SK-N-SH (cell line): ENCODE data around the gene MATK. TPM values are rescaled to one million over a fixed set of nuclear protein-coding genes. Genes with fewer than 3 reads are reported as not detected.

Source experiments
- CTCF ChIA-PET: fragments of 300-600, 350-600 bp; formaldehyde crosslinking; extraction: SDS; loops from one replicate; lab custom pipeline; 2021; lab: Yijun Ruan, JAX
- POLR2A ChIA-PET: fragments of 350-600 bp; sonication (Branson Sonifier 250); formaldehyde crosslinking; extraction: SDS; loops from one replicate; lab custom pipeline; 2020; ENCODE audit warnings: antibody characterized with exemption, inconsistent platforms; lab: Yijun Ruan, JAX
- DNase-seq: peaks from one replicate; pipeline ENCODE4 v3.0.0; 2012
- H2AFZ ChIP-seq: fragments of 200-600 bp; sonication (generic); 2 replicates; pipeline ENCODE4 v1.8.1; 2016; ENCODE audit warnings: antibody characterized with exemption, mild to moderate bottlenecking, low read depth
- H3F3A ChIP-seq: fragments of 200-600 bp; sonication (generic); replicated peaks from 2 replicates; pipeline ENCODE3; 2016; ENCODE audit warnings: antibody characterized with exemption, mild to moderate bottlenecking; ENCODE audit not compliant: insufficient read depth
- H3K27ac ChIP-seq, 2 experiments: fragments of 200-500 bp in 1 of 2; fragments of 200-600 bp in 1 of 2; sonication (Bioruptor generic) in 1 of 2; sonication (generic), shearing (Covaris generic) in 1 of 2; 2 replicates each; pipeline versions ENCODE4 v1.5.1 to v1.6.1; 2014 to 2016; ENCODE audit warnings: low read depth in 2 of 2, inconsistent platforms in 1 of 2, low read length in 1 of 2, mild to moderate bottlenecking in 1 of 2, mixed read lengths in 1 of 2
- H3K27me3 ChIP-seq: fragments of 200-600 bp; sonication (generic), shearing (Covaris generic); 2 replicates; pipeline ENCODE4 v1.6.1; 2016; ENCODE audit warnings: mixed run types; ENCODE audit not compliant: insufficient read depth
- H3K36me3 ChIP-seq, 2 experiments: fragments of 200-500 bp in 1 of 2; fragments of 200-600 bp in 1 of 2; sonication (Bioruptor generic) in 1 of 2; sonication (generic) in 1 of 2; replicated peaks in 1 of 2; 2 replicates each; pipeline versions ENCODE3 to v1.5.1; 2014 to 2016; ENCODE audit warnings: low read length in 1 of 2, mild to moderate bottlenecking in 1 of 2; ENCODE audit not compliant: insufficient read depth in 2 of 2, control insufficient read depth in 1 of 2
- H3K4me1 ChIP-seq, 2 experiments: fragments of 200-500 bp in 1 of 2; fragments of 200-600 bp in 1 of 2; sonication (Bioruptor generic) in 1 of 2; sonication (generic), shearing (Covaris generic) in 1 of 2; 2 replicates each; pipeline versions ENCODE4 v1.5.1 to v1.6.1; 2014 to 2016; ENCODE audit warnings: low read depth in 1 of 2, low read length in 1 of 2, mixed run types in 1 of 2; ENCODE audit not compliant: insufficient read depth in 2 of 2, control insufficient read depth in 1 of 2
- H3K4me2 ChIP-seq: fragments of 200-600 bp; sonication (generic), shearing (Covaris generic); 2 replicates; pipeline ENCODE4 v1.6.1; 2017; ENCODE audit warnings: mixed run types
- H3K4me3 ChIP-seq, 2 experiments: fragments of 200-500 bp in 1 of 2; fragments of 200-600 bp in 1 of 2; sonication (Bioruptor generic) in 1 of 2; sonication (generic), shearing (Covaris generic) in 1 of 2; 2 replicates each; pipeline versions ENCODE4 v1.5.1 to v1.8.1; 2014 to 2016; ENCODE audit warnings: low read depth in 2 of 2, inconsistent platforms in 1 of 2, low read length in 1 of 2, mild to moderate bottlenecking in 1 of 2, mixed read lengths in 1 of 2, moderate library complexity in 1 of 2
- H3K79me2 ChIP-seq: fragments of 200-600 bp; sonication (generic); 2 replicates; pipeline ENCODE4 v1.8.1; 2017; ENCODE audit warnings: mild to moderate bottlenecking; ENCODE audit not compliant: insufficient read depth
- H3K9ac ChIP-seq: fragments of 200-600 bp; sonication (generic); 2 replicates; pipeline ENCODE4 v1.6.1; 2017; ENCODE audit warnings: mixed run types
- H3K9me2 ChIP-seq: fragments of 200-600 bp; sonication (generic); 2 replicates; pipeline ENCODE4 v1.6.1; 2017; ENCODE audit warnings: mixed run types
- H3K9me3 ChIP-seq: fragments of 200-600 bp; sonication (generic); 2 replicates; pipeline ENCODE4 v1.6.1; 2017; ENCODE audit warnings: mixed run types, mild to moderate bottlenecking, moderate library complexity
- H4K20me1 ChIP-seq: fragments of 200-600 bp; sonication (generic); 2 replicates; pipeline ENCODE4 v1.6.1; 2017; ENCODE audit warnings: mild to moderate bottlenecking, mixed run types; ENCODE audit not compliant: insufficient read depth
- CHD2 ChIP-seq: fragments of 150-350 bp; IDR thresholded peaks from 2 replicates; pipeline ENCODE4 v1.6.1; 2018; ENCODE audit warnings: low read length; ENCODE audit not compliant: partially characterized antibody
- FOXJ3 ChIP-seq: sonication (generic); formaldehyde crosslinking; IDR thresholded peaks from 2 replicates; pipeline ENCODE4 v1.5.1; 2020; ENCODE audit warnings: mild to moderate bottlenecking, missing genetic modification reagents
- FOXM1 ChIP-seq: IDR thresholded peaks from 2 replicates; pipeline ENCODE4 v1.4.0; 2012; ENCODE audit warnings: low read depth, mild to moderate bottlenecking
- GABPA ChIP-seq: IDR thresholded peaks from 2 replicates; pipeline ENCODE4 v1.4.0; 2012; ENCODE audit warnings: low read depth, mild to moderate bottlenecking
- GATA2 ChIP-seq: sonication (generic); formaldehyde crosslinking; IDR thresholded peaks from 2 replicates; pipeline ENCODE4 v1.5.0; 2020; ENCODE audit warnings: mild to moderate bottlenecking, missing genetic modification reagents
- NFIC ChIP-seq: IDR thresholded peaks from 2 replicates; pipeline ENCODE4 v1.4.0; 2012; ENCODE audit warnings: borderline replicate concordance
- PBX3 ChIP-seq: IDR thresholded peaks from 2 replicates; pipeline ENCODE4; 2012
- RCOR1 ChIP-seq: fragments of 150-350 bp; IDR thresholded peaks from 2 replicates; pipeline ENCODE4 v1.6.1; 2017; ENCODE audit warnings: antibody characterized with exemption, low read length
- RXRA ChIP-seq: IDR thresholded peaks from 2 replicates; pipeline ENCODE4 v1.4.0; 2012; ENCODE audit warnings: low read depth, mild to moderate bottlenecking, borderline replicate concordance
- SMC3 ChIP-seq: IDR thresholded peaks from 2 replicates; pipeline ENCODE4 v1.6.1; 2012; ENCODE audit warnings: low read depth, low read length, improper control_type of control experiment
- TEAD4 ChIP-seq: IDR thresholded peaks from 2 replicates; pipeline ENCODE4 v1.4.0; 2012; ENCODE audit warnings: mild to moderate bottlenecking, borderline replicate concordance; ENCODE audit not compliant: insufficient read depth
- USF1 ChIP-seq: IDR thresholded peaks from 2 replicates; pipeline ENCODE4 v1.4.0; 2012; ENCODE audit warnings: low read depth, borderline replicate concordance
- YY1 ChIP-seq: IDR thresholded peaks from 2 replicates; pipeline ENCODE4 v1.4.0; 2012; ENCODE audit warnings: low read depth, mild to moderate bottlenecking
- WGBS: methylation state at CpG from one replicate; pipeline ENCODE4 v1.1.6; 2017; ENCODE audit warnings: low lambda C conversion rate; 5-methylcytosine and 5-hydroxymethylcytosine counted together
- polyA plus RNA-seq, 3 experiments: library from polyadenylated mRNA; depleted of rRNA; stranded (reverse); fragments of >200 nt; gene quantifications; 2 replicates each; pipeline ENCODE4 v1.2.3, GENCODE V29; 2012
- TF ChIP-seq, protein P1 (sequence below): fragments of 200-600 bp; sonication (generic); IDR thresholded peaks from 2 replicates; pipeline ENCODE4 v1.6.1; 2017; ENCODE audit warnings: antibody characterized with exemption, mild to moderate bottlenecking, moderate library complexity

MATK gene
- polyA plus RNA-seq, 1 of the 3 experiments (the other 2 are of a cell fraction), result not detected

GRCh38 chr19:3774621-3775373 lies 11.4 kb downstream of the MATK start:
- H3K9ac ChIP-seq, result no peak overlapping the region
- peaks cover 22% of the 10 kb centered on the region for H3K27me3 ChIP-seq
- no peak overlapping the region for H2AFZ ChIP-seq
- H3K9me3 ChIP-seq, result no peaks in the 10 kb centered on the region
- no peaks in the 10 kb centered on the region for H4K20me1 ChIP-seq
- 76% methylated on average over 14 of the region's 25 CpGs for WGBS
- no peak overlapping the region for H3K4me2 ChIP-seq
- no peak overlapping the region for H3K4me3 ChIP-seq
- H3K36me3 ChIP-seq, result no peaks in the 10 kb centered on the region
- H3F3A ChIP-seq, result no peaks in the 10 kb centered on the region
- no peaks in the 10 kb centered on the region for H3K4me1 ChIP-seq
- H3K27ac ChIP-seq, result no peak overlapping the region
- CTCF ChIA-PET, result interaction anchor here (0.8 kb wide), 1 partner anchor 53 kb away, joined by 3 read pairs; no protein-coding TSS in a partner anchor
- no peaks in the 10 kb centered on the region for H3K9me2 ChIP-seq
- no peak for TF ChIP-seq PBX3
- TF ChIP-seq, protein P1, sequence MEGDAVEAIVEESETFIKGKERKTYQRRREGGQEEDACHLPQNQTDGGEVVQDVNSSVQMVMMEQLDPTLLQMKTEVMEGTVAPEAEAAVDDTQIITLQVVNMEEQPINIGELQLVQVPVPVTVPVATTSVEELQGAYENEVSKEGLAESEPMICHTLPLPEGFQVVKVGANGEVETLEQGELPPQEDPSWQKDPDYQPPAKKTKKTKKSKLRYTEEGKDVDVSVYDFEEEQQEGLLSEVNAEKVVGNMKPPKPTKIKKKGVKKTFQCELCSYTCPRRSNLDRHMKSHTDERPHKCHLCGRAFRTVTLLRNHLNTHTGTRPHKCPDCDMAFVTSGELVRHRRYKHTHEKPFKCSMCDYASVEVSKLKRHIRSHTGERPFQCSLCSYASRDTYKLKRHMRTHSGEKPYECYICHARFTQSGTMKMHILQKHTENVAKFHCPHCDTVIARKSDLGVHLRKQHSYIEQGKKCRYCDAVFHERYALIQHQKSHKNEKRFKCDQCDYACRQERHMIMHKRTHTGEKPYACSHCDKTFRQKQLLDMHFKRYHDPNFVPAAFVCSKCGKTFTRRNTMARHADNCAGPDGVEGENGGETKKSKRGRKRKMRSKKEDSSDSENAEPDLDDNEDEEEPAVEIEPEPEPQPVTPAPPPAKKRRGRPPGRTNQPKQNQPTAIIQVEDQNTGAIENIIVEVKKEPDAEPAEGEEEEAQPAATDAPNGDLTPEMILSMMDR, result no peak
- TF ChIP-seq GATA2 (CRISPR knock-in tag), result no peak
- TF ChIP-seq SMC3, result no peak
- no peak for TF ChIP-seq NFIC
- no peak for TF ChIP-seq FOXM1
- TF ChIP-seq YY1, result no peak
- POLR2A ChIA-PET, result no interaction called here
- H3K79me2 ChIP-seq, result no peaks in the 10 kb centered on the region
- no peak for DNase-seq

DNA sequence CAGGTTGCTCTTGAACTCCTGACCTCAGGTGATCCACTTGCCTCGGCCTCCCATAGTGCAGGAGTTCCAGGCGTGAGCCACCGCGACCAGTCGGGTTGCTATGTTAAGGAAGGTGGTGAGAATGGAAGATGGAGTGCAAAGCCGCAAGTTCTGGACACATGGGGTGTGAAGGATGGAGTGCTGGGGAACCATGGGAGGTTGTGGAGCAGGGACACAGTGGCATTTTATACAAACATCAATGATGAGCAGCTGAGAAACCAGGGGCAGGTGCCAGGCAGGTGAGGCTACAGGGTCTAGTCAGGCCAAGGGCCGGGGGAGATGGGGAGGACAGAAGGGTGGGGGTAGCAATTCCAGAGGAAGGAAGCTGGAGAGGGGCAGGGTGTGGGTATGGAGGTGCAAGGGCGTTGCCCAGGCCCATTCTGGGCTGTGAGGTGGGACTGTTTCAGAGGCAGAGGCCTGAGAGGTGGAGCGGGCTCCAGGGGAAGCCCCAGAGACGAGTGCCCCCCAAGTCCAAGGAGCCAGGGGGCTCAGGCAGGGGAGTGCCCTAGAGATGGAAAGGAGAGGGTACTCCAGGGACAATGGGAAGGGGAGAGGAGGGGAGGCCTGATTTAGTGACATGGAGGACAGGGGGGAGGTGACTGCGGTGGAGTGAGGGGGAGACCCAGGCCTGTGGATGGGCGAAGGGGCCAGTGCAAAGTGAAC lies 12.2 kb downstream of the MATK start:
- Histone ChIP-seq H2AFZ (no peak overlapping the region), H3K27me3 (peaks cover 18% of the 10 kb centered on the region), H3K79me2 (no peaks in the 10 kb centered on the region), H3K4me3 (no peak overlapping the region), H3K36me3 (no peaks in the 10 kb centered on the region), H3K9me3 (no peaks in the 10 kb centered on the region), H3K4me1 (no peaks in the 10 kb centered on the region), H3K4me2 (no peak overlapping the region), H3F3A (no peaks in the 10 kb centered on the region), H3K27ac (no peak overlapping the region), H3K9me2 (no peaks in the 10 kb centered on the region), H3K9ac (no peak overlapping the region), H4K20me1 (no peaks in the 10 kb centered on the region)
- WGBS, result 71% methylated on average over 11 of the region's 12 CpGs
- CTCF ChIA-PET, result no interaction called here
- no peak for DNase-seq
- POLR2A ChIA-PET, result no interaction called here
- TF ChIP-seq USF1 (no peak), FOXJ3 (CRISPR knock-in tag) (no peak), RCOR1 (no peak), CHD2 (no peak), TEAD4 (no peak), GABPA (no peak), RXRA (no peak), PBX3 (no peak)
- TF ChIP-seq, protein P1, result no peak
